ENCODE results near the gene MMEL1.
A peak's percentile ranks its signal among the peaks of the same experiment; 100 is the strongest.

The MMEL1 gene

GRCh38 chr1:2625748-2626147 lies 7.1 kb downstream of the MMEL1 start:
- DNase-seq, result peak in 1 of 2 donors; percentile 2

DNA sequence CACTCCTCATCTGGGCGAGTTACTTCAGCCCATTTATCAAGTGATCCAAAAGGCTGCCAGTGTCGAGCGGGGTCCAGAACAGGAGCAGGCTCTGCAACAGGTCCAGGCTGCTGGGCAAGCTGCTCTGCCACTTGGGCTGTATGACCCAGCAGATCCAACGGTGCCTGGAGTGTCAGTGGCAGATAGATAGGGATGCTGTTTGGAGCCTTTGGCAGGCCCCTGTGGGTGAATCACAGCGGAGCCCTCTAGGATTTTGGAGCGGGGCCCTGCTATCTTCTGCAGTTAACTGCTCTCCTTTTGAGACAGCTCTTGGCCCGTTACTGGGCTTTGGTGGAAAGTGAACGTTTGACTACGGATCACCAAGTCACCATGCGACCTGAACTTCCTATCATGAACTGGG lies 7.5 kb downstream of the MMEL1 start:
- no peak for DNase-seq

DNA sequence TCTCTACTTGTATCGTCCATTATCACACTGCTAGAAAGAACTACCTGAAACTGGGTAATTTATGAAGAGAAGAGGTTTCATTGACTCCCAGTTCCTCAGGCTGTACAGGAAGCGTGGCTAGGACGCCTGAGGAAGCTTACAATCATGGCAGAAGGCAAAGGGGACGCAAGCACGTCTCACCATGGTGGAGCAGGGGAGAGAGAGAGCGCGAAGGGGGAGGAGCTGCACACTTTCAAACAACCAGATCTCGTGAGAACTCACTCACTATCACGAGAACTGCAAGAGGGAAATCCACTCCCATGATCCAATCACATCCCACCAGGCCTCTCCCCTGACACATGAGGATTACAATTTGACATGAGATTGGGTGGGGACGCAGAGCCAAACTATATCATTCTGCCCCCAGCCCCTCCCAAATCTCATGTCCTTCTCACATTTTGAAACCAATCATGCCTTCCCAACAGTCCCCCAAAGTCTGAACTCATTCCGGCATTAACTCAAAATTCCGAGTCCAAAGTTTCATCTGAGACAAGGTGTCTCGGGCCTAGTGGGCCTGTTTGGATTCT lies 8.0 kb downstream of the MMEL1 start:
- DNase-seq, result no peak

DNA sequence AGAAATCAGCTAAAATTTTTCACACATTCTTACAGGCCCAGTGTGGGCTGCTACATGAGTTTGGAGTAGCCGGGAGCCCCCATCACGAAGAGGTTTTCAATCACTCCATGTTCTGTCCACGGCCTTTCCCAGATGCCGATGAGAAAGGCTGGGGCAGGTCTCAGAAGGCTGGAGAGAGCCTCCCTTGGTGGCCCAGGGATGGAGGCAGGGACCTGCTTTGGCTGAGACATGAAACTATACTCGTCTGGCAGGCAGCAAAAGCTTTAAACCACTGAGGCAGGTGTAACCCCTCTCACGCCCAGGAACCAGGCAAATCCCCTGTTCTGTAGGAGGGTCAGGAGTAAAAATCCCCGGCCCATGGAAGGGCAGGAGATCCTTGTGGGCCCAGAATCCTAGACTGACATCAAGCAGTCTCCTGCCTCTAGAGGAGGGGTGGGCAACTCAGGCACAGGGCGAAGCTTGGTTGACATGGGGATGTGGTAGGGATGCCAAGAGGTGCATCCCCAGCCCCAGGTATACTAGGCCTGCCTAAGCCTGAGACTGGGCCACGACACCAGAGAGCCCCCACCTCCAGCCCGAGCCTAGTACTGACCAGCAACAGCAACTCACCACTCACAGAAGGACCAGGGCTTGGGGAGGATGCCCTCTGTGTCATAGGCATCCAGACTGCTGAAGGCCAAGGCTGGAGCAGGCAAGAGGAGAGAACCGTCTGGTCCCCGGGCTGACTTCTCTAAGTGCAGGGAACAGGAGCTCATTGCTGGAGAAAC lies 9.1 kb downstream of the MMEL1 start:
- DNase-seq, result no peak

- no peak for DNase-seq
These were observed 14.8 kb downstream of the MMEL1 start for GRCh38 chr1:2617971-2618470.

DNA sequence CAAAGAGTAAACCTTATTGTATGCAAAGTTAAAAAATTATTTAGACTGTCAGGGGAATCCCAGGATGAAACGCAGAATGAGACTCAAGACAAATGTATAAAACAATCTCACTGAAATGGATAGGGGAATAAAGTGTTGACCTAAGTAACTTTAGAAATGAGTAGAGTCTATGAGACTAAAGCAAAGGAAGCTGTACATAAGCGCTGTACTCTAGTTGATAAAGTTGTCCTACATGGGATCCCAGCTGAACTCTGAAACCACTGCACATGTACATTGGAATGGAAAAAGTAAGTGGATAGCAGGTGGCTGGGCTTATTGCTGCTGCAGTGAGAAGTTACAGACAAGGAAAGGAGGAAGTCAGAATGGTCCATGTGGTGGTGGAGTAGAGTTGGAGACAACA lies 18.7 kb downstream of the MMEL1 start:
- DNase-seq, result no peak

- DNase-seq, result no peak
These were observed 20.0 kb downstream of the MMEL1 start for GRCh38 chr1:2612591-2613365.

- DNase-seq, result no peak
These were observed 21.0 kb downstream of the MMEL1 start for GRCh38 chr1:2611621-2612437.

DNA sequence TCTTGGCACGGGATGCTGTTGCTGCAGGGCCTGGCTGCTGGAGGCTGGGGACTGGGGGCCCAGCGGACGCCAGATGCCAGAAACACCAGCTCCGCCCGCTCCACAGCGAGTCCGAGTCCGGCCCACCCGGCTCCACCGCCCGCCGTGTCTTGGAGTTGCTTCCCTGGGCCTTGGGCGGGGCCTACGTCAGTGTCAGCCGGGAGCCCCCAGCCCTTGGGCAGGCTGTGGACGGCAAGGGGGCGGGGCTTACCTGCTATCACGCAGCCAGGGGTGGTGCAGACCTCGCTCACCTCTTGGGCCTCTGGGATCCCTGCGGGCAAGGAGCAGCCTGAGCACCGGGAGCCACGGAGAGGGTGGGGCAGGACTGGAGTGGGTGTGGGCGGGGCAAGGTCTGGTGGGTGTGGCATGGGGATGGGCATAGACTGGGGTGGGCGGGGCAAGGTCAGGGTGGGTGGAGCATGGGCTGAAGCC lies 21.8 kb downstream of the MMEL1 start:
- DNase-seq, result peak; percentile 7 to 26

- no peak for DNase-seq
These were observed 22.5 kb downstream of the MMEL1 start for GRCh38 chr1:2610036-2610959.

GRCh38 chr1:2609319-2610035 lies 23.3 kb downstream of the MMEL1 start:
- DNase-seq, result no peak

- DNase-seq, result no peak
These were observed 25.1 kb downstream of the MMEL1 start for GRCh38 chr1:2607641-2608091.

DNA sequence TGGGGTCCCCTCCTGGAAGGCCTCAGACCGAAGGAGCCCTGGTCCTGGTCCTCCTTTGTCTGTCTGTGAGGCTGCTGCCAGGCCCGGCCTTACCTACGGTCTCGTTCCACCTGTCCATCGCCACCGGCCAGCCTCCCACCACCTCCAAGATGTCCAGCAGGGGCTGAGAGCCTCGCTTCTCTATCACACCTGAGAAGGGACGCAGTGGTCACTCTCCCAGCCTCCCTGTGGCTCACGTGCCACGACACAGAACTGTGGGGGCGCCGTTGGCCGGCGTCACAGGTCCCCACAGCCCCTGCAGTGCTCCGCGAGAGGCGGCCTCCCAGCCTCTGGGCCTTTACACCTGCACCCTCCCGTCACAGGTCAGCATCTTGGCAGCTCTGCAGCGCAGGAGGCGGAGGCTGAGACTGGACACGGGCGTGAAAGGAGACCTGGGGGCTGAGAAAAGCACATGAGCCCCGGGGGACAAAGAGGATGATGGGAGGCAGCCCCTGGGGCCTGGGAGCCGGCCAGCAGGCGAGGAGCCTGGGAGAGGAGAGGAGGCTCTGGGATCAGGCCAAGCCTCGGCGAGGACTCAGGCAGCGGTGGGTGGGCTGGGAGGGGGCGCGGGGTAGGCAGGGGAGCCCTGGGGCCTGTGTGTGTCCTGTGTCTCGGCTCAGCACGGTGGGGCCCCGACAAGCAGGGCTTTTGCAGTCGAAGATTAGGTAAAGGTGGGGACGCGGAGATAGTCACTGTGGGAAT lies 25.8 kb downstream of the MMEL1 start:
- no peak for DNase-seq

DNA sequence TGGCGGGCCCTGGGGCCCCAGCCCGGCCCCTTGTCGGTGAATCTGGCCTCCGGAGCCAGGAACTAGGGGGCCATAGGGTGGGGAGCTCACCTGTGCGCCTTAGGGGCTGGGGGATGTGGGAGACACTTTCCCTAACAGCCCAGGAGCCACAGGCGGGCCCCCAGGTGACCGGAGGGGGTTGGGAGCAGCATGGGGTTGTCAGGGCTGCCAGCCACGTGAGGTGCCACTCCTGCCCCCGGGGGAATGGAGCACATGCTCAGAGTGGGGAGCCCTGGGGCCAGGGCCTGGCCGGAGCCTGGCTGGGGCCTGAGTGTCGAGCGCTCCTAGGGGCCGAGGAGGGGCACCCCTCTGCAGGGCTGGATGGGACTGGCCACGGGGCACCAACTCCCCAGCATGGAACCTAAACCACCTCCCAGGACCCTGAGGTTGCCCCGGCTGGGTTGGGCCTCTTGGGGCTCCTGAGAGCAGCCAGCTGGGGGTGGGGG lies 26.4 kb downstream of the MMEL1 start:
- DNase-seq, result no peak

- no peak for DNase-seq
These were observed 27.1 kb downstream of the MMEL1 start for GRCh38 chr1:2605509-2606395.

DNA sequence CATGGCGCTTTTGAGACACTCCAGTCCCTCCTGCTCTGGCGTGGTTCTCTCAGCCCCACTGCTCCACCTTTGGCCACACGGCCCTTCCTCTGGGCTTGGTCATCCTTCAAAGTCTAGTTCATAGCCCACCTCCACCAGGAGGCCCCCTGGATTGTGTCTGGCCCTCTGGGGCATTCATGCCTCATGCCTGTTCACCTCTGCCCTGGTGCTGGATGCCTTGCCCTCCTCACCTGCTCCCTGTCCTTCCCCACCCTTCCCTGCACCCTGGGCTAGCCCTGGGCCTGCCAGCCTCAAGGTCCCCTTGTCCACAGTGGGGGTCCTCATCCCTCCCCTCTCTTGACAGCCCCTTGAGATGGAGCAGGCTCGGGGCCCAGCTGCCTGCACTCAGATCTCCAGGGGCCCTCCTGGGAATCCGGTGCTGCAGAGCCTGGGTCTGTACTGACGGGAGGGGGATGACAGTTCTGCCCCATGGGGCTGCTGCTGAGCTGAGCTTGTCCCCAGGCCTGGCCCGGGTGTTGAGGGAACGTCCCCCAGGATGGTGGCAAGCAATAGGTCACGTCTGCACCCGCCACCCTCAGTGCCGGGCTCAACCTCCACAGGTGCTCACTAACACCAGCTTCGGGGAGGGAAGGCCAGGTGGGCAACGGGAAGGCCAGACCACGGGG lies 27.8 kb downstream of the MMEL1 start:
- DNase-seq, result no peak

DNA sequence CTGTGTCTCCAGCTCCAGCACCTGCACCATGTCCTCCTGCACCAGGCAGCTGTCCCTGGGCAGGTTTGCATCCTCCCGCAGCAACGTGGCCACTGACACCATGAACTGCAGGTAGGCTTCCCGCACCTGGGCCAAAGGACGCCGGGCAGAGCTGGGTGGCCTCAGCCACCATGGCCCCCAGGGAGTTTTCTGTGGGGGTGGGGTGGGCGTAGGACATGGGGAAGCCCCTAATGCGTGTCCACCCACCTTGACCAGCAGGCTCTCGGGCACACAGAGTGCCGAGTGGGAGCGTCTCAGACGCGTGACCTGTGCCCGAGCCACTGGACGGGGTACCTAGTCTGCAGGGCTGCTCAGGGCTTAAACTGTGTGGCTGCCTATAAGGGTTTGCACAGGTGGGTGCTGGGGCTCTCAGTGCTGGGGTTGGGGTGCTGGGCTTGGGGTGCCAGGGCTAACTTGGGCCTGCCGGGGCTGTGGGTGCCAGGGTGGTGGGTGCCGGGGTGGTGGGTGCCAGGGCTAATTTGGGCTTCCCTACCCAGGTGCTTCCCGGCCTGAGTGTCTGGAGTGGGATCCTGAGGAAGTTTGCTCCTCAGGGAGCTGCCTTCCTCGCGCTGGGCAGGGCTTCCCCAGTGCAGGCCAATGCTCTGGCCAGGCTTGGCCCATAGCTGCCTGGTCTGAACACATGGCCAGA lies 28.5 kb downstream of the MMEL1 start:
- DNase-seq, result no peak

Data from inflammatory macrophage treated with lipopolysaccharide for 1 hour (primary cell).